Activated CD8-positive, alpha-beta T cell treated with anti-CD3 and anti-CD28 coated beads, Interleukin-2, amount 10 ng/mL, durations not matched to agents 7 days and 5 days (primary cell): ENCODE results near the gene MMP11. TPM values are rescaled to one million over a fixed set of nuclear protein-coding genes. Genes with fewer than 3 reads are reported as not detected.

ENCODE experiments used
- ATAC-seq: fragments of 150-1000 bp; cut with Tn5 transposase; one replicate; pipeline ENCODE4 v1.10.0; 2021; ENCODE audit warnings: moderate library complexity
- CTCF ChIA-PET: fragments of 350-600 bp; sonication (Branson Sonifier 250); formaldehyde crosslinking; loops from one replicate; lab custom pipeline; 2021; ENCODE audit warnings: antibody characterized with exemption; lab: Charles Lee
- POLR2A ChIA-PET: fragments of 350-600 bp; sonication (Branson Sonifier 250); formaldehyde crosslinking; loops from one replicate; lab custom pipeline; 2021; ENCODE audit warnings: antibody characterized with exemption; lab: Charles Lee
- DNase-seq: peaks from one replicate; pipeline ENCODE4 v3.0.0-alpha.2; 2020
- H3K27ac Mint-ChIP-seq: one replicate; pipeline ENCODE4 v1.8.0; 2021; ENCODE audit warnings: mild to moderate bottlenecking, mixed read lengths
- H3K27me3 Mint-ChIP-seq: one replicate; pipeline ENCODE4 v1.8.0; 2021; ENCODE audit warnings: low read depth, mixed read lengths
- H3K36me3 Mint-ChIP-seq: one replicate; pipeline ENCODE4 v1.8.0; 2021; ENCODE audit warnings: low read depth, mixed read lengths
- H3K4me1 Mint-ChIP-seq: one replicate; pipeline ENCODE4 v1.8.0; 2021; ENCODE audit warnings: low read depth, mixed read lengths
- H3K4me3 Mint-ChIP-seq: one replicate; pipeline ENCODE4 v1.8.0; 2021; ENCODE audit warnings: mild to moderate bottlenecking, mixed read lengths
- H3K9me3 Mint-ChIP-seq: one replicate; pipeline ENCODE4 v1.8.0; 2022; ENCODE audit warnings: mixed read lengths; ENCODE audit not compliant: insufficient read depth
- total RNA-seq, 2 experiments: library from RNA; stranded (reverse); gene quantifications; one replicate each; pipeline ENCODE4 v1.2.3, GENCODE V29; 2021

MMP11 gene
- total RNA-seq, 2 experiments from 2014 or later: 0.42 to 0.55 TPM

DNA sequence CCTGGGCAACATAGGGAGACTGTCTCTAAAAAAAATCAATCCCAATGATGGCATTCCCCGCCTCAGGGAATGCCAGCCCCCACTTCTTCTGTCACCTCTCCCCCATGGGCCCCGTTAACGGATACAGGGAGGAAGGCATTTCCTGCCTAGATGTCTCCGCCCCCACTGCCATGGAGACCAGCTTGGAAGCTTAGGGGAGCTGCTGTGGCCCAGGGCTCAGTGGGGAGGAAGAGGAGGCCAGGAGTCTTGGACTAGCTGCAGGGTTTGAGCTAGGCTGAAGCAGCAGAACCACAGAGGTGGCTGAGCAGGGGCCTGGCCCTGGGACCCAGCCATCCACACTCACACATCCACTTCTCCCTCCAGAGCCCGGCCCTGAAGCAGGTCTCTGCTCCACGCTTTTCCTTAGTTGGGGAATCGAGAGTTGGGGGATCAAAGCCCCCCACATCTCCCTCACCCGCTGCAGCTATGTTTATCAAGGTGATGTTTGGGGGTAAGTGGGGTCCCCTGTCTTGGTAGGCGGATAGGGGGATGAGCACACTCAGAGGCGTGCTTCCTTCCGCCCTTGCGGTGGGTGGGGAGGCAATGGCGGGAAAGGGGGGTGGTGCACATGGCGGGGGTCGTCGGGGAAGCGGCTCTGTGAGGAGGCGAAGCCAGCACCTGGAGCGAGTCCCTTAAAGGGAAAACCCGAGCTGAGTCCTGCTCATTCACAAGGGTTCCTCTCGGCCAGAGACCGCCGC, 9.6 kb upstream of the MMP11 start, which contains the start of gene C22orf15:
C22orf15 (plus strand) TSS at position 149 of the 737 bp plus-strand sequence; CDS start at position 466, 317 bp downstream.
- peaks cover 50% of the 10 kb centered on the region for H3K4me1 Mint-ChIP-seq
- H3K36me3 Mint-ChIP-seq: peaks cover 22% of the 10 kb centered on the region
- no peaks in the 10 kb centered on the region for H3K27me3 Mint-ChIP-seq
- H3K9me3 Mint-ChIP-seq: no peaks in the 10 kb centered on the region
- DNase-seq (peak; percentile 50), ATAC-seq (peak; percentile 7)
- ChIA-PET POLR2A (interaction anchor here (0.6 to 1.5 kb wide), 9 partner anchors 11 to 186 kb away, joined by 3 to 7 read pairs (median 4); partner anchors contain the start of genes MIF, SMARCB1 and ZNF70), CTCF (interaction anchor here (0.6 to 1.0 kb wide), 3 partner anchors 12 to 83 kb away, joined by 3 to 5 read pairs (median 3); partner anchors contain the start of gene ZNF70)
- H3K27ac Mint-ChIP-seq: peak within 1 kb of the TSS; percentile 74
- peak within 1 kb of the TSS; percentile 57 for H3K4me3 Mint-ChIP-seq

DNA sequence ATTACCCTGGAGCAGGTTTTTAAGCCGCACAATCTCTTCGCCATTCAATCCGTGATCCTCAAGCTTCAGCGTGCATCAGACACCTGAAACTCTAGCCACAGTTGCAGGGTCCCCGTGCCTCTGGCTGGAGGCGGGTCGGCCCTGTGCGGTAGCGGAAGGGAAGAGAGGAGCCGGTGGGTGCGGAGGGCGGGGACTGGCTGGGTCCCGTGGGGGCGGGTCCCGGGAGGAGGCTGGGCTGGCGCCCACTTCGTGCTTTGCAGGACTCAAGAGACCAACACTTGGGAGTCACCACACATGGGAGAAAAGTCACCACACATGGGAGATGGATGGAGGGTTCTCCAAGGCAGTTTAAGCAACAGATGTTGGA, 9.1 kb upstream of the MMP11 start:
- Mint-ChIP-seq H3K4me1 (peaks cover 50% of the 10 kb centered on the region), H3K9me3 (no peaks in the 10 kb centered on the region), H3K4me3 (peak overlapping the region; percentile 57), H3K36me3 (peaks cover 22% of the 10 kb centered on the region), H3K27ac (peak overlapping the region; percentile 74), H3K27me3 (no peaks in the 10 kb centered on the region)
- ATAC-seq (peak; percentile 44), DNase-seq (peak; percentile 68)
- CTCF ChIA-PET: interaction anchor here (0.6 to 1.0 kb wide), 2 partner anchors 13 to 83 kb away, joined by 3 to 5 read pairs; partner anchors contain the start of gene ZNF70
- POLR2A ChIA-PET: interaction anchor here (0.6 to 1.5 kb wide), 7 partner anchors 12 to 186 kb away, joined by 3 to 7 read pairs (median 4); partner anchors contain the start of genes MIF, SMARCB1 and ZNF70

DNA sequence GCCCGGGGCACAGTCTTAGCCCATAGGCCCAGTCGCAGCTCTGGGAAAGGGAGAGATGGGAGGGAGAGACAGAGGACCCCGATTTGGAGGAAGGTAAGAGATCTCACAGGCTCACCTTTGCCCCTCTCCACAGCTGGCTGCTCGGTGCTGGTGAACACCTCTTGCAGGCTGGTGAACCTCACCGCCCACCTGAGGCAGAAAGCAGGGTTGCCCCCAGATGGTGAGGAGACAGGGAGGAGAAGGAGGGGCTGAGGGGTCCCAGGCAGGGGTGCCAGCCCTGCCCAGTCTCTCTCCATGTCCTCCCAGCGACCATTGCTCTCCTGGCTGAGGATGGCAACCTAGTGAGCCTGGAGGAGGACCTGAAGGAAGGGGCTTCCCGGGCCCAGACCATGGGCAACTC, 8.7 kb upstream of the MMP11 start:
- Mint-ChIP-seq H3K4me3 (peak overlapping the region; percentile 57), H3K27ac (peak overlapping the region; percentile 74), H3K4me1 (peaks cover 50% of the 10 kb centered on the region), H3K27me3 (no peaks in the 10 kb centered on the region), H3K36me3 (peaks cover 22% of the 10 kb centered on the region), H3K9me3 (no peaks in the 10 kb centered on the region)
- ATAC-seq: no peak
- ChIA-PET POLR2A (interaction anchor here (0.9 to 1.5 kb wide), 6 partner anchors 12 to 130 kb away, joined by 3 to 7 read pairs (median 4); partner anchors contain the start of genes MIF, SMARCB1 and ZNF70), CTCF (interaction anchor here (1.0 kb wide), 1 partner anchor 13 kb away, joined by 5 read pairs; the partner anchor contains the start of gene ZNF70)
- no peak for DNase-seq

DNA sequence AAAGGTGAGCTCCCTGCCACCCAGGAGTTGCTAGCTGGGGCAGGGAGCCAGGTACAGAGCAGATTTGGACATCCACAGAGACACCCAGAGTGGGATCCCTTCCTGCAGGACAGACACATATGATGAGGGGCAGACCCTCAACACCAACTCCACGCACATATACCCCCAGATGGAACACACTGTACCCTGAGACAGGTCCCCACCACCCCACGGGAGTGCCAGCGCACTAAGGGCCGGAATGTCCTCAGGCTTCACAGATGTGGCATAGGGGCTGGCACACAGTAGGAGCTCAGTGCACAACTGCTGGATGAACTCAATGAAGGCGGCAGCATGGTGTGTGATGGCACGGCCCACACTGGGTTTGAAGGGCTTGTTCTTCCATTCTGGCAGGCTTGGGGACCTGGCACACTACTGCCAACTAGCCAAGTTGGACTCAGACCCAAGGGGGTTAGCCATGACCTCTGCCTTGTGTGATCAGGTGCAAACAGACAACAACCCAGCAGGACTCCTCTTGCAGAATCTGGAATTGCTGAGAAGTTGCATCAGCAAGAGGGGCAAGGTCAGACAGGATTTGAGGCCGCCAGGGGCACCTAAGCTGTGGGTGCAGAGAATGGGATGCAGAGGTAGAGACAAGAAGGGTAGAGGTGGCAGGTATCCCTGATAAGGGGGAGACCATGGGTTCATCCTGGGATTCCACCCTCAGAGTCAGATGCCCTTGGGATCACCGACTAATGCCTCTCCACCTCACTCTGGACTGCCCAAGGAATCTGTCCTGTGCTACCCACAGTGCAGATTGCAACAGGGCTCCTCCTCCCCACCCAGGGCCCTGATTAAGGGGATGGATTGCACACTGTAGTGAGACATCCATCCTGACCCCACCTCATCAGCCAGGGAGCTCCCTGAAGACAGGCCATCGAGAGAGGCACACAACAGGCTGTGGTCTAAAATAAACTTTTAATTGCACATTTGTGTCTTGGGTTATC, 7.5 kb upstream of the MMP11 start:
- ATAC-seq (no peak), DNase-seq (no peak)
- H3K9me3 Mint-ChIP-seq: no peaks in the 10 kb centered on the region
- no peak overlapping the region for H3K4me3 Mint-ChIP-seq
- peaks cover 53% of the 10 kb centered on the region for H3K4me1 Mint-ChIP-seq
- CTCF ChIA-PET: interaction anchor here (0.6 to 3.2 kb wide), 4 partner anchors 13 to 92 kb away, joined by 3 to 15 read pairs (median 4); partner anchors contain the start of gene SLC2A11
- POLR2A ChIA-PET: interaction anchor here (1.0 to 1.2 kb wide), 3 partner anchors 9 to 69 kb away, joined by 3 to 4 read pairs (median 3); partner anchors contain the start of gene ZNF70
- peaks cover 22% of the 10 kb centered on the region for H3K36me3 Mint-ChIP-seq
- H3K27me3 Mint-ChIP-seq: no peaks in the 10 kb centered on the region
- H3K27ac Mint-ChIP-seq: peak overlapping the region; percentile 55

DNA sequence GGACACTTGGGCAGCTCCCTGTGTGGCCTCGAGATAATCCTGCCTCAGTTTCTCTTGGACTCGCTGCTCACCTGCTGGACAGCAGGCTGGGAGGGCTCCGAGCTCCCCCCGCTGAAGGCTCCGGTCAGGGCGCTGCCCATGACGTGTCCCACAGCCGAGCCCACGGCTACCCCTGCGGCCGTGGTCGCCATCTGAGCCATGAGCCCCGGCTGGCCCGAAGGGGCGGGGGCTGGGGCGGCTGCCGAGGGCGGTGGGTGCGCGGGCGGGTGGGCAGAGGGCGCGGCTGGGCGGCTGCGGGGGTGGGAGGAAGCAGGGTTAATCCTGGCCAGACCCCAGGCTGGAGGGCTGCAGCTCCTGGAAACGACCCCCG, 5.4 kb upstream of the MMP11 start:
- Mint-ChIP-seq H3K4me1 (peaks cover 63% of the 10 kb centered on the region), H3K9me3 (no peaks in the 10 kb centered on the region), H3K36me3 (peaks cover 22% of the 10 kb centered on the region), H3K27me3 (no peaks in the 10 kb centered on the region), H3K27ac (peak overlapping the region; percentile 79), H3K4me3 (peak overlapping the region; percentile 82)
- no peak for DNase-seq
- peak; percentile 11 for ATAC-seq
- POLR2A ChIA-PET: interaction anchor here (0.7 to 2.2 kb wide), 6 partner anchors 10 to 90 kb away, joined by 3 to 9 read pairs (median 3); partner anchors contain the start of genes SLC2A11 and SMARCB1
- CTCF ChIA-PET: interaction anchor here (0.6 to 3.2 kb wide), 7 partner anchors 11 to 1258 kb away, joined by 3 to 15 read pairs (median 4); partner anchors contain the start of genes MIF and SLC2A11

DNA sequence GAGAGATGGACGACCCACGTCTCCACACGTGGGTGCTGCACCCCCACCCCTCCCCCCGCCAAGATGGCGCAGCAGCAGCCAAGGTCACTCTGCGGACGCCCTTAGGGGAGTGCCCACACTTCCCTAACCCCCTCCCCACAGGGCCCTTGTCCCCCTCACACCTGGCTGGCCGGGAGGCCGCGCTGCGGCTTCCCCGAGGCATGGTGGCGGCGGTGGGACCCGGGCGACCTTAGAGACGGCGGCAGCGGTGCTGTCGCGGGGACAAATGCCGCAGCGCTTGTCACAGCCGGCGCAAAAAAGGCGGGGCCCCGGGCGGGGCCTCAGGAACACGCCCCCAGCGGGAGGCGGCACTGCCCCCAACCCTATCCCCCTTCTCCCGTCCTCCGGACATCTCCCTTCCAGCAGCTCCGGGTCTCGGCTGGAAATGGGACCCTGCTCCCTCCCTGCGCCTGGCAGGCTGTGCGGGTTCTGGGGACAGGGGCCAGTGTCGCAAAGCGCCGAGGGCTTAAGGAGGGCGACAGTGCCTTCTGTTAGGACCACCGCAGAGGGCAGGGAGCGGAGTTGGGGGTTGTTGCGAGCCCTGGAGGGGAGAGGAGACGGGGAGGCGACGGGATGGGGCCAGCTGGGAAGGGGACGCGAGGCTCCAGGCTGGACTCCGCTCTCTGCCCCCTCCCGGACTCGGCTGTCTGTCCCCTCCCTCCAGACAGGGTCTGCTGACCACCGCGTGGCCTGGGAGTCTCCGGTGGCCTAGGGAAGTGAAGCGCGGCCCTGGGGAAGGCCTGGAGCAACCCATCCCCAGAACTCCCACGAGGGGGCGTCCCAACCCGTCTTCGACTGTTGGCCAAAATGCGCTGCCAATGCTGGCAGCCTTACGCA, 4.7 kb upstream of the MMP11 start, which contains the start of gene CHCHD10:
CHCHD10 (minus strand) TSS at position 300 of the 876 bp plus-strand sequence; CDS start at position 202, 98 bp downstream.
- POLR2A ChIA-PET: interaction anchor here (0.7 to 2.2 kb wide), 6 partner anchors 10 to 90 kb away, joined by 3 to 9 read pairs (median 3); partner anchors contain the start of genes SLC2A11, SMARCB1 and ZNF70
- peak; percentile 84 for DNase-seq
- peak; percentile 72 for ATAC-seq
- Mint-ChIP-seq H3K9me3 (no peaks in the 10 kb centered on the region), H3K4me1 (peaks cover 59% of the 10 kb centered on the region), H3K36me3 (peaks cover 20% of the 10 kb centered on the region), H3K4me3 (peak within 1 kb of the TSS; percentile 82), H3K27me3 (no peaks in the 10 kb centered on the region), H3K27ac (peak within 1 kb of the TSS; percentile 79)
- CTCF ChIA-PET: interaction anchor here (0.6 to 3.2 kb wide), 7 partner anchors 12 to 1259 kb away, joined by 3 to 15 read pairs (median 4); partner anchors contain the start of genes MIF and SLC2A11

DNA sequence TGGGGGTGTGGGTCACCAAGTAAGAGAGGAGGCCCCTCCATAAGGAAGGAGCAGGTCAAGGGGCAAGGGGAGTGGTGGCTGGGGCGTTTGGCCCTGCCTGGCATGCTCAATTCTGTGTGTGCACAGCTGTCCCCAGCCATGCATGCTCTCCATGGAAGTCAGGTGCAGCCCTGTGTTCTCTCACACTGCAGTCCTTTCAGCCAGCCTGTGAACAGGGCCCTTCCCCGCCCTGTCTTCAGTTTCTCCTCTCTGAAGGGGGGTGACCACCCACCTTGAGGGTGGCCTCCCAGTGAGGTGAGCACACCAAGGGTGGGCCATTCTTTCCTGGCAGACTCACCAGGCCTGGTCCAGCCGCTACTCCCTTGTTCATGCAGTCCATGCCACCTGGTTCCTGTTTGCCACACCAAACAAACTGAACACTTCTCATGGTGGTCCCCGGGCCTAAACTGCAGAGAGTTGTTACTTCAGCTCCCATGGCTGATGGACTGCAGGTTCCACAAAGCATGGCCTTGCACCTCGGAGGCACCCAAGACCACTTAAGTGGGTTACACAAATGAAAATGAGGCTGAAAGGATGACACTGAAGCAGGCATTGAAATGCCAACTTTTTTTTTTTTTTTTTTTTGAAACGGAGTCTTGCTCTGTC, 3.2 kb upstream of the MMP11 start:
- Mint-ChIP-seq H3K4me1 (peaks cover 49% of the 10 kb centered on the region), H3K36me3 (peaks cover 18% of the 10 kb centered on the region), H3K9me3 (no peaks in the 10 kb centered on the region), H3K27ac (no peak overlapping the region), H3K4me3 (peak overlapping the region; percentile 18), H3K27me3 (peaks cover 8% of the 10 kb centered on the region)
- no peak for ATAC-seq
- no peak for DNase-seq
- POLR2A ChIA-PET: no interaction called here
- CTCF ChIA-PET: interaction anchor here (0.7 to 3.1 kb wide), 7 partner anchors 11 to 89 kb away, joined by 3 to 23 read pairs (median 5); partner anchors contain the start of gene SLC2A11

DNA sequence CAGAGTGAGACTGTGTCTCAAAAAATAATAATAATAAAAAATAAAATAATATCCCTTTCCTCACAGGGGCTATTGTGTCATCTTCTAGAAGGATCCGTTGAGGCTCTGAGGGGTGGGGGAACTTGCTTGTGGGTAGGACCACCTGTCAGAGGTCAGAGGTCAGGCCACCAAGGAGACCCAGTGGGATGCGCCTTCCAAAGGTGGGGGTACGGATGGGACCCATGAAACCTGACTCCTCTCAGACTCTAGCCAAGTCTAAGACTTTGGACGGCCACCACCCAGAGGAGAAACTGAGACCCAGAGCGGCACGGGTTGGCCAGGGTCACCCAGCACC, 367 bp upstream of the MMP11 start:
- H3K9me3 Mint-ChIP-seq: no peaks in the 10 kb centered on the region
- ChIA-PET POLR2A (no interaction called here), CTCF (interaction anchor here (0.8 to 1.8 kb wide), 2 partner anchors 17 to 77 kb away, joined by 3 to 6 read pairs; no protein-coding TSS in a partner anchor)
- H3K4me3 Mint-ChIP-seq: peak overlapping the region; percentile 51
- DNase-seq (no peak), ATAC-seq (no peak)
- H3K36me3 Mint-ChIP-seq: no peaks in the 10 kb centered on the region
- peak overlapping the region; percentile 49 for H3K27ac Mint-ChIP-seq
- H3K4me1 Mint-ChIP-seq: peaks cover 24% of the 10 kb centered on the region
- H3K27me3 Mint-ChIP-seq: peaks cover 8% of the 10 kb centered on the region

DNA sequence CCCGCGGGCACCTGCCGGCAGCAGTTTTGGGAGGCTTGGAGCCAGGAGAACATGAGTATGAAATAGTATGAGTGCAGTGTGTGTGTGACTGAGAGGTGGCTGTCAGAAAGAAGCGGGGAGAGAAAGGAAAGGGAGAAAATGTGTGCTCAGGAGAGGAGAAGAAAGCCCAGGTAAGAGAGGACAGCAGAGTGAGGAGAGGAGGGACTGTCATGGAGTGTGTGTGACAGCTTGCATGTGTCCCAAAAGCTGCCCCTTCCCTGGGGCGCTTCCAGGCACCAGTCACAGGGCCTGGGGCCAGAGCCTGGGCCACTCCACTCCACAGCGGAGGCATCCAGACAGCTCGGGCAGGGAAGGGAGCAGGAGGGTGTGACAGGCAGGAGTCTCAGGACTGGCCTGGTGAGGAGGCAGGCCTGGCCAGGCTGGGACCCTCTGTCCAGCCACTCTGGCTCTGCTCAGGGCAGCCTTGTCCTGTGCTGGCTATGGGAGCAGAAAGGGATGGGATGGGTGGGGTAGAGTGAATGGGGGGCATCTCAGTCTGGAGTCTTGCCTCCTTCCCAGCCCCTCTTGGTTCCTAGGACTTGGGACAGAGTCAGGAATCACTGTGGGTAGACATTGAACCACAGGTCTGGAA, 949 bp downstream of the MMP11 start:
- no peak overlapping the region for H3K27ac Mint-ChIP-seq
- no peak for DNase-seq
- peaks cover 8% of the 10 kb centered on the region for H3K27me3 Mint-ChIP-seq
- H3K9me3 Mint-ChIP-seq: no peaks in the 10 kb centered on the region
- H3K4me1 Mint-ChIP-seq: peaks cover 22% of the 10 kb centered on the region
- no peaks in the 10 kb centered on the region for H3K36me3 Mint-ChIP-seq
- CTCF ChIA-PET: interaction anchor here (2.4 kb wide), 1 partner anchor 76 kb away, joined by 16 read pairs; no protein-coding TSS in a partner anchor
- no peak for ATAC-seq
- H3K4me3 Mint-ChIP-seq: peak overlapping the region; percentile 54
- POLR2A ChIA-PET: interaction anchor here (2.5 kb wide), 1 partner anchor 12 kb away, joined by 18 read pairs; the partner anchor contains the start of gene SMARCB1
